HG02623 (cell line): Measurements from ENCODE around the gene ETS1.

Experiments used
- ATAC-seq: cut with Tn5 transposase; IDR thresholded peaks from one replicate; pipeline ENCODE4 v1.9.1; 2021; ENCODE audit warnings: moderate library complexity; ENCODE audit not compliant: unreplicated experiment

ETS1 gene

DNA sequence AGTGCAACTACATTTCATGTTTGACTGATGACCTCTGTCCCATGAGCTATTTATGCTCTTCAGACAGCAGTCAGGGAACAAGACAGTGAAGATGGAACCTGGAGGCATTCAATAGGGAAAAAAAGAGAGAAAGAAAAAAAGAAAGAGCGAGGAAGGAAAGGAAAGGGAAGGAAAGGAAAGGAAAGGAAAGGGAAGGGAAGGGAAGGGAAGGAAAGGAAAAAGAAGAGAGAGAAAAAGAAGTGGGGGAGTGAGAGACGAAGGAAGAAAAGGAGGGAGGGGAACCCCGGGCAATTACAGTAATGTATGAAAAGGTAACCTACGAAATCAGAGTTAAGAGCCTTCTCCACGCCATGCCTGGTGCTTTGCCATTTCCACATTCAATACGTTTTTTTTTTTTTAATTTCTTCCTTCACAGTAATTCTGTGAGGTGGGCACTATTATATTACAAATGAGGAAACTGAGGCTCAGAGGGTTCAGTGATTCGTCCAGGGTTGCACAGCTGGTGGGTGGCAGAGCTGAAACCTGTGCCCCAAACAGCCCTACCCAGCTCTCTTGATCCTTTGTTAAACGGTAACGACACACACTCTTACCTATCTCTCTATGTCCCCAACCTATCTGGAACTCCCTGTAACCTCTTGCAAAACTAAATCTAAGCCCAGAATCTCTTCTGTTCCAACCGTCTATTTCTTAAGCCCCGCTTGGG lies 39.3 kb downstream of the ETS1 start:
- no peak for ATAC-seq

DNA sequence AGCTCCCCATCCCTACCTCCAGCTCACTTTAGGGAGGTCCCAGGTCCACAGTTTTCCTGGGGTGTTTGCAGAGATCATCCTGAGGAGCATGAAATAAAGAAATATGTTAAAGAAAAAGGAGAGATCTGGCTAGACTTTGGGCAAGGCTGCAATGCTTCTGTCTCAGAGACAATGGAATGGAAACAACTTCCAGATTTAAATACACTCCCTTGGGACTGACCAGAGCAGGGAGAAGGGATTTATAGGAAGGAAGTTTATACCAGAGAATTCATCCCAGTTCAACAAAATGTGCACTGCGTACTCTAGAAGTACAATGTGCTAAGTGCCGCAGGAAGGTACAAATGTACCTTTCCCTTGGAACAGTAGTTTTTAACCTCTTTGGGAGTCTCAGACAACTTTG lies 40.4 kb downstream of the ETS1 start:
- no peak for ATAC-seq

DNA sequence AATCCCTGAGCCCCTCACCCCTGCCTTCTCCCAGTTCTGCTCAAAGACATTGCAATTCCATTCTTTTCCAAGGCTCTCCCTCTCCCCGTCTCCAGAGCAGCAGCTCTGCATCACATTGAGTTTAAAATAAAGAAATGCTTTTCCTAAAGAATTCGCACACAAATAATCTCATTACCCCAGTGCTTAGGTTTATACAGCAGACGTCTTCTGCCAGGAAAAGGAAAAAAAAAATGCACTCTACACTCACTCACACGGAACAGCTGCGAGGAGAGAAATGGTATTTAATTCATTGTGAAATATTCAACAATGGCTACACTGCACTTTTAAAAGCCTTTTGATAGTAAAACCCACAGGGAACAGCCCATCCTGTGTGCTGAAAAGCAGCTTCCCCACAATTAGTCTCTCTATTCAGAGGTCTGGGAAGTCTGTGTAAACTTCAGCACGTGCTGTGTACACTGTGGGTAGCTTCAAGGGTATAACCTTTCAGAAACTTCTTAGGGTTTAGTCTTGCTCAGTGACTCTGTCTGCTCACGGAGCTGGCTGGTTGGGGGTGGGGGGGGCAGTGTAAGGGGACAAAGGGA lies 42.8 kb downstream of the ETS1 start:
- no peak for ATAC-seq

DNA sequence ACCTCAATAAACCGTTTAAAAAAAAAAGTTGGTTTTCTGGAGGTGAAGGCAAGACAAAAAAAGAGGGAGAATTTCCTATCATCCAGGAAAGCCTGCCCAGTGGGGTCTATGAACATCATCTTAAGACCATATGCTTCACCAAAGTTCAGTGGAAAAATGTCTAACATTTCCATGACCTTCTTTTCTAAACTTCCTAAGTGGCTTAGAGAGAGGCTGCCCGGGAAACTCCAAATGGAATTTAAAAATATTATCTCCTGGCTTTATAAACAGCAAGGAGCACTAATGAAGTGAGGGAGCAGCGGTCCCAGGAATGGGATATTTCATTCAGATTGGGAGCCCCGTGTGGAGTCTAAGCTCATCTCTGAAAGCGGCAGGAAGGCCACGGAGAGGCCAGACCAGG lies 46.9 kb downstream of the ETS1 start:
- ATAC-seq: no peak

DNA sequence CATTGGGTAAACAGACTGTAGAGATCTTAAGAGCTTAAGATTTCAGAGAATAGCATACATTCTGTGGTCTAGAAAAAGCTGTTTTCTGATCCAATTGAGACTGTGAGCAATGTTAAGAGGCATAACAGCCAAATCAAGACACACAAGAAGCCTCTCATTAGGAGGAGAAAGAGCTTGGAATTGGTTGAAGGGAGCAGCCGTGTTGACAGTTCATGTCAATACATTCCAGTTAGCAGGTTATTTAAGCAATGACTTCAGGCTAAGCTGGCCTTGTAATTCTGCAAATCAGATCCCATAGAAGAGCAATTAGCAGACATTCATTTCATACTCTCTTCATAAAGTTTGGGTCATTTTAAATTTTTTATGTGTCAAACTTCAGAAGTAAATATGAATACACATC lies 50.9 kb downstream of the ETS1 start:
- no peak for ATAC-seq

DNA sequence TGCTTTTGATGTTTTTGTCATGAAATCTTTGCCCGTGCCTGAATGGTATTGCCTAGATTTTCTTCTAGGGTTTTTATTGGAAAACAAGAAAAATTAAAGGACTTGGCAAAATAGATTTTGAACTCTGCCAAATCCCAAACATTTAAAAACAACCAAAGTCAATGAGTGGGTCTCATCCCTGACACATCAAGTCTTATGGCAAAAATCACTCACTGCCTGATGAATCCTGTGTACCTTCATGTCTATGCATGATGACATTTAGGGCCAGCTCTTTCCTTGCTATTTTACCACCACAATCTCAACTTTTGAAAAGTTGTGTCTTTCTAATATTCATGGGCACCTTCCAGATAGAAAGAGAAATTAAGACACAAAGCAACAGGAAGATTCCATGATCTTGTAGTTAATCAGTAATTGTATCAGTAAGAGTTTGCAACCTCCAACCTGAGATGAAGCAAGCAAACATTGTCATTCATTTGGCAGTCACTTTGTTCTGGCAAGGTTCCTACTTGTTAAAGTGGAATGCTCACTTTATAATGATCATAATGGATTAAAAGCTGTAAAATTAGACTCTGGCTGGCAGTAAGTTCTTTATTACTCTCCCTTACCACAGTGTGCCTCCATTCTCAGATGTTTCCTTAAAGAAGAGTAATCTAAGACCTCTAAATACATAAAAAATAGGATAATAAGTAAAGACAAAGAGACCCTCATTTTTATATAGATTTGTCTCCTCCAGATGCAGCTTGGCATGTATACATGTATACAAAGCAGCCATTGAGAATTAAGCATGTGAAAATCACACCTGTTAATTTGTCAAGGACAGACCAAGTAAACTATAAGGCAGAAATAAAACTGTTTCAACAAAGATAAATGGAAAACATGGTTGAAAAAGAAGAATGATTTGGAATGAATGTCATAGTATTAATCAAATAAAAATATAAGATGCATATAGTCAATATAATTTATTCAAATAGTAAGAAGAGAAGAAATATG lies 51.6 kb downstream of the ETS1 start:
- no peak for ATAC-seq

DNA sequence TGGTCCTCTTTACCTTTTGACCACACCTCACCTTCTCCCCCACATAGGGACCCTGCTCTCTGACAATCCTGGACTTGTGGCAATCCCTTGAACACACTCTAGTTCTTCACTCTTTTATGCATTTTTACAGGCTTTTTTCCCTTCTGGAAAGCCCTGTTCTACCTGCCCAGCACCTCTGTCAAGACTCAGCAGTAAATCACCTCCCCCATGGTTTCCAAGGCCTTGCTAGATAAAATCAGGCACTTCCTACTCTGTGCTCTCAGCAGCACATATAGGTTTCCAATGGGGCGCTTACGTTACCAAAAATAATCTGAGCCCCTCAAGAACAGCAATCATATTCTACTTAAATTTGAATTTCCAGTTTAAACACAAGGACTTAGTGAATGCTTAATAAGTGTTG lies 53.9 kb downstream of the ETS1 start:
- no peak for ATAC-seq

DNA sequence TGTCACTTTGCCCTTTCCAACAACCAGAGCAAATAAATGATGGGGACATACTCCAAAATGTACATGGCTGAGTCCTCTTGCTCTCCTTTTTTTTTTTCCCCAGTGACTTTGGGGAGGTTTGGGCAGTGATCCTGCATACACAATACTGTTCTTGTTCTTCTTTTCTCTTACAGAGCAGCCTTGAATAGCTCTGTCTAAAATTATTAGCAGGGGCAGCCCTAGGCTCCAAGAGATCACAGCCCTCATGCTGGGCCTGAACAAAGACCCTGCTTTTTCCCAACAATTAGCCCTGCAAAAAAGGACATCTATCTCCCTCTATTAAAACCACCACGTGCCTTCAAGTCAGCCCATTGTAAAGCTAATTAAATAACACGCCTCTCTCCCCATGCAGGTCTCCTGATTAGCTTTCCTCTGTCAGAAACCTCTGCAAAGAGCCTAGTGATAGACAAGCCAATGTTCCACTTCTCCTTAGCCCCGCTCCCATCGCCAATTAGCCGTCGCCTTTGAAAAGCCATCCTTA lies 54.7 kb downstream of the ETS1 start:
- ATAC-seq: no peak

DNA sequence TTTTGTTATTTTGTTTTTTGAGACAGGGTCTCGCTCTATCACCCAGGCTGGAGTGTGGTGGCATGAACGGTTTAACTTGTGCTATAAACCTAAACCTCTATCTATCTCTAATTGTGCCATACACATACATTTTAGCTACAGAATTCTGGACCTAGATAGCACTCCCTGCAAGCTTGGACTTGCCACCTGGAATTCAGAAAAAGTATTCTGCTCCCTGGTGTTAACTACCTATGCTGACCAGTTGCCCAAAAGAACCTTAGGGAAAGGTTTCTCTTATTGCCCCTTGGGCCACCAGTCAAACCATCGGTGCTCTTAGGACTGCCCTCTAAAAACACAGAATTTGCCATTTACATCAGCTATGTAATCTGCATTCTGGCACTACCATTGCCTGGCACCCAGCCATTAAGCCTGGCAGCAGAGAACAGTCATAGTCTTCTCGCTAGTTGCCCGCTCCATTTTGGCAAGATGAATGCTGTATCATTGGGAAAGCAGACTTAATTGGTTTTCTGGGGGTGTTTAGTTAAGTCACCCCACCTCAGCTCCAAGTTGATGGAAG lies 55.3 kb downstream of the ETS1 start:
- no peak for ATAC-seq

DNA sequence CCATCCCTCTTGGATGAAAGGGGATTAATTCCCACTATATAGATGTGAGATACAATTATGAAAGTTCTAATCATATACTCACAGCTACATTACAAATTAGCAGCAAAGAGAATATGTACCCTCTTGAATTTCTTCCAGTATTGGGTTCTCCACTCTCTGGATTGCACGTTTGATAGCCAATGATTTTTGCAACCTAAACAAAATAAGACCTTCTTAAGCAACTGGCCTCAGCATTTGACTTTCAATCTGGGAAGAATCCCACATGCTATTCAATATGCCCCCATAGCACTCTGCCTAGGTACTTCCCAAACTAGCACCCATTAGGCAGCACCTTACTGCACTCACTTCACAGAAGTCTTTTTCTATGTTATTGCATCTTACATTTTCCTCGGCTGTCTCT lies 55.8 kb downstream of the ETS1 start:
- no peak for ATAC-seq

DNA sequence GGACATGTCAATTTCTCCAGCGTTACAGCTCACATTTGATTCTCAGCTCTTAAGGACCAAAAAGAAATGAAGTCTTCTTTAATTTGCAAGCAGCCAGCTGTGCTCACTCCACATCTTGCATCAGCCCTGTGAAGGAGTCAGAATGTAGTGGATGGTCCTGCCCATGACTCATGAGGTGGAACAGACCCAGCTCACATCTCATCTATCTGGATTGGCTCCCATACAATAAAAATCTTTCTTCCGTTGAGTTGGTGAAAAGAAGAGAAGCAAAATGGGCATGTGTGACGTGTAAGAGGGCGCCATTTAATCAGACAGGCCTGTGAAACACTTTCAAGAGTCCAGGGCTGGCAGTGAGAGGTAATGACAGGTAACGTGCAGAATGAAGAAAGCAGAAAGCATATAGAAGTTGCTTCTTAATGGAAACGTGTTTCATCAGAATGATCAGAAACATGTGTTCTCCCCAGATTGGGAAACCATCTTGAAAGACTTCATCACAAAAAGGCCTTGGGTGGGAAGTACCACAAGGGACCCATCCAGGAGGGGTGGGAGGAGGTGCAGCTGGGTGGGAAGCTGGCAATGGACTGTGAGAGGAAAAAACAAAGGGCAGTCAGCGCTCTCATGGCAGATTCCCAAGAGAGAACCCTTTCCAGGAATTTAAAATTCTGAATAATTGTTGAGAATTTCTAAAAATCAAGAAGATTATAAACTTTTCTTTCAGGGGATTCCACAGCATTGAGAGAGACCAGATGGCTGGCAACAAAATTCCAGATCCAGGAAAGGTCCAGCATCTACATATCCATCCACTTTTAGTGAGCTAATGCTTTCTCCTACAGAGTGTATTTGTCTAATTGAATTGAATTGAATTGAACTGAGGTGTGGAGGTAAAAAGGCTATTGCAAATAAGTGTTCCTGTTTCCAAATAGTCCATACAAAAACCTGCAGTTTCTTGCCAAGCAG lies 57.0 kb downstream of the ETS1 start:
- ATAC-seq: no peak

DNA sequence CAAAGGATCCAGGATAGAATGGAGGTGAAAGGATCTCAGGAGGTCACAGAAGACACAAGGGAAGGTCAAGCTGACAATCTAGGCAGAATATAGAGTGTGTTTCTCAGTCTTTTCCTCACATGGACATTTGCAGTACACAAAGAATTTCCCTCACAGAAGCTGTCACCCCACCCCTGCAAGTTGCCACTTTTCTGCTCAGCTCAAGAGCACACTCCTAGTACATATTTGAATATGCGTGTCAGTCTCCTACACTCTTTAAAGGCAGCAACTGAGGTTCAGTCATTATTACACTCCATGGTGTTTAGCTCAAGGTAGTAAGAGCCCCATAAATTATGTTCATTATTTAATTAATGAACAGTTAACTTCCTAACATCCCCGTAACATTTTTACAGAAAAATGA lies 59.1 kb downstream of the ETS1 start:
- ATAC-seq: no peak

DNA sequence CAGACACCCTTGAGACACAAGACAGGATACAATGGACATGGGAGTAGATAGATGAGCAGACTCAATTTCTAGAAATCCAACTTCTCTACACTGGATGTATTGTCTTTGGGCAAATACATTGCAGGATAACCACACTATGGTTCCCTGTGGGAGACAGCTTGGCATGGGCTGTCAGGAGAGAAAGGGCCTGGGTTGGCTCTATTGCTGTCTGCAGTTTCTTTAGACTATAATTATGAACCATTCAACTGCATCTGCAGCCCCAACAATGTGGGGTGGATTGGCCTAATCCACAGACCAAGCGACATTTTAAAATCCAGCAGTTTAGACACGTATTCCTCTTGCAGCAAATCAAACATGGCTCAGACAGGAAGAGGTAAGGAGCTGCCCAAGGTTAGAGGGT lies 60.3 kb downstream of the ETS1 start:
- no peak for ATAC-seq

DNA sequence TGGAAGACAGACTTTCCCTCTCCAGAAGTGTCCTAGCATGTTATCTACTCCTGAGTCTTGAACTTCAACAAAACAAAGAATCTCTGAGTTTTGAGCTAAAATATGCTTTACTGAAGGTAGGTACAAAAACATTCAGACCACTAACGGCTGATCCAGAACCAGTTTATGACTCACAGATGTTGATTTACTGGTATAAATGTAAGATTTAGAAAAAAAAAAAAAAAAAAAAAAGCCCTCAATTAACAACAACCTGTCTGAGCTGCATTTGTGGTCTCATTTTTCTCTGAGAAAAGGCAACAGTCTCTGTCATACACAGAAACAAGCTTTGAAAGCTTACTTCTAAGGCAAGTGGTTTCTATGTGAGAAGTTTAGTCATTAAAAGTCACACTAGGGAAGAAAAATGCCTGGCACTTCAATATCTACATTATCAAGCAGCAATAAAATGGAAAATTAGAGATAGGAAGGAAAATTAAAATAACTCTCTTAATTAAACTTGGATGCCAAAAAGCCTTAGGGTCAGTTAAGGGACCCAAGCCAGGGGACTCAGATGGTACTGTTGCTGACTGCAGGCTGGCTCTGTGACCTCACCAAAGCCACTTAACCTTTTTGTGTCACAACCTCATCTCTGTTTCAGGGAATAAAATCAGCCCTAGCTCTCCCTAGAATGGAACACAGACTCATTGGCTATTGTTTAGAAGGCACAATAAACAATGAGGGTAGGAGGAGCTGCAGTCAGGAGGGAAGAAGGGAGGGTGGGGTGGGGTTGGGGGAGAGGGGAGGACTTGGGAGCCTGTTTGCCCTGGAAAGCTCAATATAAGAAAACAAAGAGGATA lies 61.7 kb downstream of the ETS1 start:
- ATAC-seq: no peak

DNA sequence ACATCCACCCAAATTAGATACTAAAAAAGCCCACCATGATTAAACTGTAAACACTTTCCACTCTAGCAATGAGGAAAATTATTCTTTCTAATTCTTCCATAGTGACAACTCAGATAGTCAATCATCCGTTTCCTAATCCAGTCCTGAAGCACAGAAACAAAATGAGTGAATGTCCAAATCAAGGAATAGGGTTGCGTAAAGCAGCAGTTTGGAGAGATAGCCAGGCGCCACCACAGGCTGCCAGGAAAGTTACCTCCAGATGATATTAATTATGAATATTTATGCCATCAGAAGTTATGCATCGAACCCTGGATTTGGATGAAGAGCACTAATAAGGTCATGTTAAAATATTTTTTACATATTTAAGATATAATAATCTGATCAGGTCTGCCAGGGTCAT lies 63.2 kb downstream of the ETS1 start:
- ATAC-seq: no peak

DNA sequence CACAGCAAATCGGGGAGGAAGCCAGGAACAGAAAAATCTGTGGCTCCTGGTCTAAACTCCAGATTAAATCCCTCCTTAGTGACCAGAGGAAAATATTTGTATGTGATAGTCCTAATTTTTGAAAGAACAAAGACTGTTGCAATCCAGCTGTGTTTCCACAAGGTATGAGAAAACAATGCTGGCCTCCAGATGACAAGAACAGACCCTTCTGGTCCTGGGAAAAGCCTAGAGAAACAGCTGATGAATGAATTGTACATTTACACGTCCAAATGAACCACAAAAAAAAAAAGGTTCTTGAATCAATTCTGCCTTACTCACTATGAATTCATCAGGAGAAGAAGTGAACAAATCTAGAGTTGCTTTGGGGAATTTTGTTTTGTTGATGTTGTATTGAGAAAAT lies 63.7 kb downstream of the ETS1 start:
- no peak for ATAC-seq

DNA sequence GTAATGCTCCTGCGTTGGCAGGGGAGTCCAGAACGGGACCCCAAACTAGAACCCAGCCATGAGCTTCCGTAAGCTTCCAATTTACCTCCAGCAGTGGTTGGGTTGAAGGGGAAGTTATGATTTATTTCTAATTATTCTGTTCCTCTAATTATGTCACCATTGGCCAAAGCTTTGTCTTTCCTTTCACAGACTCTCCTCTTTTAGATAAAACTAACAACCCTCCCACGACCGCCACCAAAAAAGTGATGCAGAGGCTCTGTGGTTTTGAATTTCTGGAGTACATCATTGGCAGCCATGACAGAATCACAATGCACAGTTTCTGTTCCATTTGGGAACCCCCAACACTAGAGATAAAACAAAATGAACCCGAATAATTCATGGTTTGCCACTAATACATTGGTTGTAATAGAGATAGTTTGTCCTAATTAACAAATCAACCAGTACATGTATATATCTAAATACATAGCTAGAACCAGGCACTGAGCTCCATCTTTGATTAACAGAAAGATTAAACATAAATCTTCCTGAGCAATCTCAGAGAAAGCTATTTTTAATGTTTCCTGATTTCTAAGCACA lies 64.3 kb downstream of the ETS1 start:
- no peak for ATAC-seq

DNA sequence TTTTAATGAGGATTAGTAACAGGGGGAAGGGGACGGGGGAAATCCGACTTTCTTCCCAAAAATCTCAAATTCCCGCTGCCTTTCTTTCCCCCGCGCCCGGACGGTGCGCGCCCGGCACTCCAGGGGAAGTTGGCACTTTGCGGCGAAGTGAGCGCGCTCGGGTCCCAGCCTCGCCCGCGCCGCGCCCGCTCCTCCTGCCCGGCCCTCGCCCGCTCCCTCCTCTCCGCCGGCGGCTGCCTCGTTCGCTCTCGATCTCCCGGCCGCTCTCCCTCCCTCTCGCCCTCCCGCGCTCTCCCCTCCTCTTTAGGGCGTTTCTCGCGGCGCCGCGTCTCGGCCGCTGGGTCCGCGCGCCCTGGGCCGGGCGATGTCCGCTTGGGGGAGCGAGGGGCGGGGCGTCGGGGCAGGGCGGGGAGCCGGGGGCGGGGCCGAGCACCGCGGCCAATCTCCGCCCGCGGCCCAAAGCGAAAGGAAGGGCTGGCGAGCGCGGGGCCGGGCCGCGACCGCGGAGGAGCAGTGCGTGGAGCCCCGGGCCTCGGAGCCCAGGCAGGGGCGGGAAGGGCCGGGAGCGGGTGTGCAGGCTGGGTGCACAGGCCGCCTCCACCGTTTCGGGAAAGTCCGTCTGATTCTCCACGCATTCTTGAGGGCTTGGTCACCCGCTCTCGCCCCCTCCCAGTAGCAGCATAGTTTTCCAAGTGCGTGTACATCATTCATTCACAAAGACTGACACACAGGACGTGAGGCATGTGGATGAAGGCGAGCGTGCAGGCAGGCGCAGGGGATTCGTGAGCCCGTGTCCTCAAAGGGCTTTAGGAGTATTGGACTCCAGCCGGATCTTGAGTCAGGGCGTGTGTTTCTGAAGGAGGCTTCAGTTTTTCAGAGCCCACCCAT lies 65.1 kb downstream of the ETS1 start:
- peak; percentile 77 for ATAC-seq
